ENCODE measurements around the gene UBAP1L. TPM values are rescaled to one million over a fixed set of nuclear protein-coding genes. Genes with fewer than 3 reads are reported as not detected.

The UBAP1L gene
- total RNA-seq, 2 experiments from 2014 or later = 7.2 TPM

DNA sequence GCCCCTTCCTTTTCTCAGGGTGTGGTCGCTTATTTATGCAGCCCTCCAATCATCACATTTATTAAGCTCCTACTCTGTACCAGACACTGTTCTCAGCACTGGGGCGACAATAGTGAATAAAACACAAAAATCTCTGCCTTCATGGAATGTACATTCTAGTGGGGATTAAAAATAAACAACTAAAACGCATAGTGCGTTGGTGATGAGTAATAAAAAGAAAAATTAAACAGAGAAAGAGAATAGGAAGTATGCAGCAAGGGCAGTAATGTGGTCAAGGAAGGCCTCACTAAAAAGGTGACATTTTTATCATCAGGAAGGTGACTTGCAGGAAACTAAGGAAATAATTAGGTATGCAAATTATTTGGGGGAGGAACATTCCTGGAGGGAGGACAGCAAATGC, 64.7 kb downstream of the UBAP1L start:
- ChIA-PET POLR2A (interaction anchor here (1.0 kb wide), 1 partner anchor 254 kb away, joined by 3 read pairs; the partner anchor contains the start of gene RNU5B-1), CTCF (no interaction called here)
- H3K27me3 ChIP-seq (ENCODE audit: control insufficient read depth in 1 of 2, insufficient read depth in 2 of 2, low read length in 2 of 2) = peaks cover 0 to 6% of the 10 kb centered on the region in 2 experiments
- H3K27ac ChIP-seq (ENCODE audit: low read depth in 1 of 2, low read length in 2 of 2) = no peak overlapping the region
- H3K4me3 Mint-ChIP-seq = peak overlapping the region; percentile 60
- no peaks in the 10 kb centered on the region for H3K27me3 Mint-ChIP-seq
- H3K27ac Mint-ChIP-seq = no peak overlapping the region
- H3K4me3 ChIP-seq (ENCODE audit: low read length) = no peak overlapping the region
- H3K4me1 Mint-ChIP-seq (ENCODE audit: low read depth) = peaks cover 13% of the 10 kb centered on the region
- H3K36me3 ChIP-seq (ENCODE audit: insufficient read depth, low read length) = no peaks in the 10 kb centered on the region
- no peaks in the 10 kb centered on the region for H3K9me3 Mint-ChIP-seq
- peaks cover 11% of the 10 kb centered on the region for H3K4me1 ChIP-seq (ENCODE audit: insufficient read depth, low read length)
- DNase-seq = no peak
- no peaks in the 10 kb centered on the region for H3K9me3 ChIP-seq (ENCODE audit: control insufficient read depth in 1 of 2, insufficient read depth in 1 of 2, low read length in 2 of 2)
- intact Hi-C loops (cut with DNase I, micrococcal nuclease) = no loop called here
- TF ChIP-seq, protein P1, sequence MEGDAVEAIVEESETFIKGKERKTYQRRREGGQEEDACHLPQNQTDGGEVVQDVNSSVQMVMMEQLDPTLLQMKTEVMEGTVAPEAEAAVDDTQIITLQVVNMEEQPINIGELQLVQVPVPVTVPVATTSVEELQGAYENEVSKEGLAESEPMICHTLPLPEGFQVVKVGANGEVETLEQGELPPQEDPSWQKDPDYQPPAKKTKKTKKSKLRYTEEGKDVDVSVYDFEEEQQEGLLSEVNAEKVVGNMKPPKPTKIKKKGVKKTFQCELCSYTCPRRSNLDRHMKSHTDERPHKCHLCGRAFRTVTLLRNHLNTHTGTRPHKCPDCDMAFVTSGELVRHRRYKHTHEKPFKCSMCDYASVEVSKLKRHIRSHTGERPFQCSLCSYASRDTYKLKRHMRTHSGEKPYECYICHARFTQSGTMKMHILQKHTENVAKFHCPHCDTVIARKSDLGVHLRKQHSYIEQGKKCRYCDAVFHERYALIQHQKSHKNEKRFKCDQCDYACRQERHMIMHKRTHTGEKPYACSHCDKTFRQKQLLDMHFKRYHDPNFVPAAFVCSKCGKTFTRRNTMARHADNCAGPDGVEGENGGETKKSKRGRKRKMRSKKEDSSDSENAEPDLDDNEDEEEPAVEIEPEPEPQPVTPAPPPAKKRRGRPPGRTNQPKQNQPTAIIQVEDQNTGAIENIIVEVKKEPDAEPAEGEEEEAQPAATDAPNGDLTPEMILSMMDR (IDR thresholded peaks at IDR 0.05) = no peak
- H3K36me3 Mint-ChIP-seq (ENCODE audit: low read depth) = no peaks in the 10 kb centered on the region
- no peak for ATAC-seq (ENCODE audit: poor library complexity)

DNA sequence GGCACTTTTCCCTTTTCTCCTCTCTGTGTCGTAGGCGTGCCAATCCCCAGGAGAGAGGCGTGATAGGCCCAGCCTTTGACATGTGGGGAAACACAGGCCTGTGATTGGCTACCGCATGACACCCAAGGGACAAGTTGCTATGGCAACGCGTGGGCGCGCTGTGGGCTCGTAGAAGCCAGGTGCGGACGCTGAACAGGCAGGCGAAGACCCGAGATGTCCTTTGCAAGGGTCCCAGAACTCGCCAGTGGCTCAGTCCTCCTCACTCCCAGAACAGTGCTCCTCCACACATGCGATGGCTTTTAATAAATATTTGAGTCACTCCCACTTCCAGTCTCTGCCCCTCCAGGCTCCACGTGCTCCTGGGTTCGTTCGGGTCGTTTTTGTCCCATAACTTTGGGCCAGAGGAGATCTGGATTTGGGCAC, 65.6 kb downstream of the UBAP1L start:
- Histone ChIP-seq H3K4me3 (ENCODE audit: low read length) (peak overlapping the region; percentile 45), H3K36me3 (ENCODE audit: insufficient read depth, low read length) (no peaks in the 10 kb centered on the region), H3K27ac (ENCODE audit: low read depth in 1 of 2, low read length in 2 of 2) (no peak overlapping the region), H3K27me3 (ENCODE audit: control insufficient read depth in 1 of 2, insufficient read depth in 2 of 2, low read length in 2 of 2) (peaks cover 0 to 6% of the 10 kb centered on the region in 2 experiments), H3K9me3 (ENCODE audit: control insufficient read depth in 1 of 2, insufficient read depth in 1 of 2, low read length in 2 of 2) (no peaks in the 10 kb centered on the region), H3K4me1 (ENCODE audit: insufficient read depth, low read length) (peaks cover 11% of the 10 kb centered on the region)
- TF ChIP-seq, protein P1 (IDR thresholded peaks at IDR 0.05) = no peak
- Mint-ChIP-seq H3K9me3 (no peaks in the 10 kb centered on the region), H3K27ac (no peak overlapping the region), H3K36me3 (ENCODE audit: low read depth) (no peaks in the 10 kb centered on the region), H3K4me3 (peak overlapping the region; percentile 60), H3K27me3 (no peaks in the 10 kb centered on the region), H3K4me1 (ENCODE audit: low read depth) (peaks cover 13% of the 10 kb centered on the region)
- ChIA-PET CTCF (no interaction called here), POLR2A (interaction anchor here (1.0 kb wide), 1 partner anchor 255 kb away, joined by 3 read pairs; the partner anchor contains the start of gene RNU5B-1)
- DNase-seq = peak; percentile 65 to 95 (median 78)
- intact Hi-C loops (cut with DNase I, micrococcal nuclease) = no loop called here
- ATAC-seq (ENCODE audit: poor library complexity) = peak; percentile 99

DNA sequence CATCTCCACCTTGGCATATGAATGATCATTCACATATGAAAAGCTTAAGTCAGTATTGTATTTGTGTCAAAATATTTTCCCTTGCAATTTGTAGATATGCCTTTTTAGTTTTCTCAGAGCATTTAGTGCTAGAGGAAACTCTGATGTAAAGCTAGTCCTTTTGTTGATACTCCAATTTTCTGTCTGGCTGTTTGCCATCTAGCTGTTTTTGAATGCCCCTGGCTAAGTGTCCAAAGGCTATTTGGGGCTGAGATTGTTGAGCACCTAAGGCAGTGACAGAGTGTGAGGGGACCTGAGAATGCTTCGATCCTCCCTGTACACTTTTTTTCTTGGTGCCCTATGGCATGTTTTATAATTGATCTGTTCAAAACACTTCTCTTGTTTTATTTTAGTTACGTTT, 66.8 kb downstream of the UBAP1L start:
- H3K4me3 ChIP-seq (ENCODE audit: low read length) = no peak overlapping the region
- no peaks in the 10 kb centered on the region for H3K36me3 Mint-ChIP-seq (ENCODE audit: low read depth)
- no peaks in the 10 kb centered on the region for H3K36me3 ChIP-seq (ENCODE audit: insufficient read depth, low read length)
- CTCF ChIA-PET = no interaction called here
- no peaks in the 10 kb centered on the region for H3K27me3 Mint-ChIP-seq
- peaks cover 0 to 6% of the 10 kb centered on the region in 2 experiments for H3K27me3 ChIP-seq (ENCODE audit: control insufficient read depth in 1 of 2, insufficient read depth in 2 of 2, low read length in 2 of 2)
- no peaks in the 10 kb centered on the region for H3K9me3 Mint-ChIP-seq
- POLR2A ChIA-PET = no interaction called here
- H3K27ac Mint-ChIP-seq = no peak overlapping the region
- no peaks in the 10 kb centered on the region for H3K9me3 ChIP-seq (ENCODE audit: control insufficient read depth in 1 of 2, insufficient read depth in 1 of 2, low read length in 2 of 2)
- no peak for DNase-seq
- H3K4me3 Mint-ChIP-seq = no peak overlapping the region
- H3K27ac ChIP-seq (ENCODE audit: low read depth in 1 of 2, low read length in 2 of 2) = no peak overlapping the region
- intact Hi-C loops (cut with DNase I, micrococcal nuclease) = no loop called here
- H3K4me1 Mint-ChIP-seq (ENCODE audit: low read depth) = peaks cover 13% of the 10 kb centered on the region
- ATAC-seq (ENCODE audit: poor library complexity) = no peak
- H3K4me1 ChIP-seq (ENCODE audit: insufficient read depth, low read length) = peaks cover 11% of the 10 kb centered on the region
- TF ChIP-seq, protein P1 (IDR thresholded peaks at IDR 0.05) = no peak
